Endometrial microvascular endothelial cells (primary cell): Measurements from ENCODE around the gene ZNF512B. TPM values are rescaled to one million over a fixed set of nuclear protein-coding genes. Genes with fewer than 3 reads are reported as not detected.
"Not testable (repeated sequence)": the region's sequence is repeated elsewhere in the genome, so short reads cannot be mapped to it uniquely, and the experiment has no call there.

Experiments used
- in situ Hi-C: cut with HindIII; loops from 2 replicates; pipeline ENCODE4 v1.10.0; 2017; ENCODE audit warnings: low sequenced_read_pairs, low pct_unique_long_range_greater_than_20kb; ENCODE audit errors: inconsistent ontology term
- total RNA-seq: library from RNA; depleted of rRNA; stranded (reverse); fragments of >200 nt; gene quantifications from one replicate; pipeline ENCODE4 v1.2.3, GENCODE V29; 2015; ENCODE audit errors: inconsistent ontology term

The ZNF512B gene
- total RNA-seq, 1 donor from 2014 or later: 18.3 TPM

DNA sequence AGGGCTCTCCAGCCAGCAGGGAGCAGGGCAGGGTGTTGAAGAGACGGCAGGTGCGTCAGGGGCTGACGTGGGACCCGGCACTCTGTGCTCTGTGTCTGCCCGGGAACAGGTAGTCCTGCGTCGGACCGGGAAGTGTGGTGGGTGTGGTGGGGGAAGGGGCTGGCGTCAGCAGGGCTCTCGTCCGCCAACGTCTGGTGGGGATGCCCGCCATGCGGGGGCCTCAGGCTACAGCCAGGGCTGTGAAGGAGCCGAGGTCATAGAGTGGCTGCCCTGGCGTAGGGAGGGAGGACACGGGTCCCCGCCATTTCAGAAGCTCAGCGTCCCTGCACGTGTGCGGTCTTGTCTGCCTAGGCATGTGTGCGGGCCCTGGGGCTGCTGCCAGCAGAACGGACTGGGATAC lies 49.5 kb downstream of the ZNF512B start:
- in situ Hi-C loops: no loop called here

DNA sequence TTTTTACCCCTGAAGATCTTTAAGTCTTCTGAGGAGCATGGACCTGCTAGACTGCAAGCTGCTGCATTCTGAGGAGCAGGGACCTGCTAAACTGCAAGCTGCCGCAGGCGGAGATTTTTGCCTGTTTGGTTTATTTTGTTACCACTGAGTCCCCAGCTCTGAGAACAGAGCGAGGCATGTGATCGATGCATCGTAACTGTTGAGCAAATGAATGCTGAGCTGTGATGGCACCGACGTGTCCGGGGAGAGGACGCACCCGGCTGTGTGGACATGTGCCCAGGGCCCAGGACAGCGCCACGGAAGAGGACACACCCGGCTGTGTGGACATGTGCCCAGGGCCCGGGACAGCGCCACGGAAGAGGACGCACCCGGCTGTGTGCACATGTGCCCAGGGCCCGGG lies 50.6 kb downstream of the ZNF512B start:
- in situ Hi-C loops: no loop called here

GRCh38 chr20:63917811-63918210 lies 51.9 kb downstream of the ZNF512B start:
- in situ Hi-C loops: no loop called here

DNA sequence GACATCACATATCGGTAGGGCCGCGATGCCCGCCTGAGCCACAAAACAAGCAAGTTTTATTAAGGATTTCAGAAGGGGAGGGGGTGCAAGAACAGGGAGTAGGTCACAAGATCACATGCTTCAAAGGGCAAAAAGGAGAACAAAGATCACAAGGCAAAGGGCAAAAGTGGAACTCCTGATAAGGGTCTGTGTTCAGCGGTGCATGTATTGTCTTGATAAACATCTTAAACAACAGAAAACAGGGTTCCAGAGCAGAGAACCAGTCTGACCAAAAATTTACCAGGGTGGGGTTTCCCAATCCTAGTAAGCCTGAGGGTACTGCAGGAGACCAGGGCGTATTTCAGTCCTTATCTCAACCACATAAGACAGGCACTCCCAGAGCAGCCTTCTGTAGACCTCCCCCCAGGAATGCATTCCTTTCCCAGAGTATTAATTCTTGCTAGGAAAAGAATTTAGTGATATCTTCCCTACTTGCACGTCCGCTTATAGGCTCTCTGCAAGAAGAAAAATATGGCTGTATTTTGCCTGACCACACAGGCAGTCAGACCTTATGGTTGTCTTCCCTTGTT lies 53.3 kb downstream of the ZNF512B start:
- in situ Hi-C loops: not testable (repeated sequence)

GRCh38 chr20:63915471-63915870 lies 54.3 kb downstream of the ZNF512B start:
- in situ Hi-C loops: no loop called here

DNA sequence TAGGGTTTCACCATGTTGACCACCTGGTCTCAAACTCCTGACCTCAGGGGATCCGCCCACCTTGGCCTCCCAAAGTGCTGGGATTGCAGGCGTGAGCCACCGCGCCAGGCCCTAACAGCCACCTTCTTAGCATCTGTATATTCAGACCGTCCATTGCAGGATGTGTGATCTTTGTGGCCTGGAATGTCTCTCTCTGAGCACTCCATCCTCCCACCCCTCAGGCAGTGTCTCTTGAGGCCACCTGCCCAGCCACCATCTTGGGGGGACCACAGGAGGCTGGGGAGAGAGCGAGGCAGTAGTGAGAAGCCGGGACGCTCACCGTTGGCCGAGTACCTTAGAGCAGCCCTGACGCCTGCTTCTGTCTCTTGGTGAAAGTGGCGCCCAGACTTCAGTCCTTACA lies 56.0 kb downstream of the ZNF512B start:
- in situ Hi-C loops: no loop called here

DNA sequence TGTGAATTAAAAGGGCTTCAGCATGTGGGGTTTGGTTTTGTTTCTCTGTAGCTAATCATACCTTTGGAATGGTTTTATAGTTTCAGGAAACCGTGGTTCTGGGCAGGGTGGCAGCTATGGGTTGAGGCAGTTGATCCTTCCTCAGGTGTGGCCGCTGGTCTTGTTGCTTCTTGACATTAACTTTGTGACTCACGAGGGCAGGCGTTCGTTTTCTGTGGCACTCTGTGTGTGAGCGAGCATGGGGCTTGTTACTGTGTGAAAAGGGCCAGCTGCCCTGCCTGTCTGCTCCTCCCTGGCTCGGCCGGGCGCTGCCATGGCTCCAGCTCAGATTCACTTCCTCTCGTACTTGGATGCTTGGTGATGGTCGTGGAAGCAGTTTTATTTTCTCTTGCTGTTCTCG lies 58.6 kb downstream of the ZNF512B start:
- in situ Hi-C loops: no loop called here

DNA sequence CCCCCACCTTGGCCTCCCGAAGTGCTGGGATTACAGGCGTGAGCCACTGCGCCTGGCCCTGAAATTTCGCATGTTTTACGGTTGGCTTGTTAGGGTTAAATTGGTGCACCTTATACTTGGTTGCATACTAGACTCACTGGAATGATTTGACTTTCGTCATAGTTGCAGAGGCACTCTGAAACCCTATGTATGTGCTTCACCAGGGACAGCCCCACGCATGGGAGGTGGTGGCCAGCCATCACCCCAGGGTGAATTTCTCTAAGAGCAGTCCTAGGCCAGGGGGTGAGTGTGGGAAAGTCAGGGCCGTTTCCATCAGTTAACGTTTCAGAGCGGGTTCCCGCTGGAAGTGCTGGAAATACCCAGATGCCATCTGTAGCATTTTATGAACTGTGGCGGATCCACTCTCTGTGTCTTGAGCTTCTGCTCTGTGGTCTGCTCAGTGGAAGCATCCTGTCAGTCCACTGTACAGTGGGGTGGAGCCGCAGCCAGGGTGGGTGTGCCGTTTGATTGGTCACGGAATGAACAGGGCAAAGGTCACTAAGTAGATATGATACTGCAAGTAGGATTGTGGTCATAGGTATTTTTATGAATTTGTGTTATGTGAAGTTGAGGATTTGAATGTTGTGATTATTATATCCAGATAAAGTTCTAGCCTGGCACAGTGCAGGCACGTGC lies 61.6 kb downstream of the ZNF512B start:
- in situ Hi-C loops: no loop called here

Other genes starting within 250 kb of the ZNF512B start
- 9.3 TPM for gene LIME1, start 233.3 kb downstream of the ZNF512B start, total RNA-seq
- gene SLC2A4RG, start 230.2 kb downstream of the ZNF512B start, total RNA-seq: 17.3 TPM
- not detected for gene ZBTB46, start 138.7 kb downstream of the ZNF512B start, total RNA-seq
- gene ABHD16B, start 108.4 kb downstream of the ZNF512B start, total RNA-seq: not detected
- gene TPD52L2, start 104.7 kb downstream of the ZNF512B start, total RNA-seq: 174 TPM
- 76.7 TPM for gene DNAJC5, start 74.8 kb downstream of the ZNF512B start, total RNA-seq
- gene UCKL1, start 13.5 kb downstream of the ZNF512B start, total RNA-seq: 19.3 TPM
- 0.09 TPM for gene SAMD10, start 9.7 kb upstream of the ZNF512B start, total RNA-seq
- gene PRPF6, start 11.2 kb upstream of the ZNF512B start, total RNA-seq: 46.9 TPM
- 0.93 TPM for gene C20orf204, start 66.3 kb upstream of the ZNF512B start, total RNA-seq
- gene SOX18, start 79.7 kb upstream of the ZNF512B start, total RNA-seq: 0.37 TPM
- 7.2 TPM for gene TCEA2, start 93.3 kb upstream of the ZNF512B start, total RNA-seq
- 10.8 TPM for gene RGS19, start 109.6 kb upstream of the ZNF512B start, total RNA-seq
- not detected for gene OPRL1, start 110.2 kb upstream of the ZNF512B start, total RNA-seq
- gene LKAAEAR1, start 114.5 kb upstream of the ZNF512B start, total RNA-seq: not detected
- not detected for gene NPBWR2, start 137.6 kb upstream of the ZNF512B start, total RNA-seq
- gene MYT1, start 194.5 kb upstream of the ZNF512B start, total RNA-seq: not detected